Fibroblast of skin of left biceps (primary cell): Measurements from ENCODE around the gene HOXA3.

Experiments
- DNase-seq, 2 experiments: peaks; one replicate each; pipeline ENCODE4 v3.0.0-alpha.2; 2013; ENCODE audit warnings: low read depth in 2 of 2

Gene HOXA3

GRCh38 chr7:27166531-27167505 is 14.4 kb upstream of the HOXA3 start:
- DNase-seq = peak; percentile 54 to 55

GRCh38 chr7:27165996-27166530 is 13.7 kb upstream of the HOXA3 start:
- DNase-seq = no peak

GRCh38 chr7:27165089-27165995 is 13.0 kb upstream of the HOXA3 start, which contains the start of gene HOXA9:
TSS of gene HOXA9 (minus strand) at chr7:27165537. CDS start at chr7:27165457, 80 bp downstream.
- DNase-seq = peak; percentile 91 to 92

DNA sequence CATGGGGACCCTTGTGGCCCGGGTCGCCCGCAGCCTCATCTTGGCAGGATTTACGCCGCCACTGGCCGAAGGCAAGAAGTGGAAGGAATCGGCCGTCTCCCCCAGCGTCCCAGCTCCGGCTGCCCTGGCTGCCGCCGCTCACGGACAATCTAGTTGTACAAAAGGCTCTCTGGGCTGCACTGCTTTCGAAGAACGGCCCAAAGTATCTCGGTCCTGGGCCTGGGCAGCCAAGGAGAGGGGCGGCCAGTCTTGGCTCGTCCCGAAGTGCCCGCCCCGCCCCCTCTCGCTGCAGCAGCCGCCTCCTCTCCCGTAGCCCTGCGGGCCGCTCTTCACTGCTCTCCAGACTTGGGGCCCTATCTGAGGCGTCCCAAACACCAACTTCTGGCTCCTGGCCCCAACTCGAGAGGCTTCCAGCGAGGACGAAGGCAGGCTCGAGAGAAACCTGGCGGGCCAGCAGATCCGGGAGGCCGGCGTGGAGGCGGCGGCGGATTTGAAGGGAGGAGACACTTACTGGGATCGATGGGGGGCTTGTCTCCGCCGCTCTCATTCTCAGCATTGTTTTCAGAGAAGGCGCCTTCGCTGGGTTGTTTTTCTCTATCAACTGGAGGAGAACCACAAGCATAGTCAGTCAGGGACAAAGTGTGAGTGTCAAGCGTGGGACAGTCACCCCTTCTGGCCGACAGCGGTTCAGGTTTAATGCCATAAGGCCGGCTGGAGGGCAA is 12.1 kb upstream of the HOXA3 start:
- DNase-seq = no peak

GRCh38 chr7:27164045-27164366 is 11.6 kb upstream of the HOXA3 start:
- no peak for DNase-seq

GRCh38 chr7:27163288-27164044 is 11.1 kb upstream of the HOXA3 start:
- DNase-seq = no peak

- no peak for DNase-seq
Measured at GRCh38 chr7:27162561-27163287, 10.3 kb upstream of the HOXA3 start.

DNA sequence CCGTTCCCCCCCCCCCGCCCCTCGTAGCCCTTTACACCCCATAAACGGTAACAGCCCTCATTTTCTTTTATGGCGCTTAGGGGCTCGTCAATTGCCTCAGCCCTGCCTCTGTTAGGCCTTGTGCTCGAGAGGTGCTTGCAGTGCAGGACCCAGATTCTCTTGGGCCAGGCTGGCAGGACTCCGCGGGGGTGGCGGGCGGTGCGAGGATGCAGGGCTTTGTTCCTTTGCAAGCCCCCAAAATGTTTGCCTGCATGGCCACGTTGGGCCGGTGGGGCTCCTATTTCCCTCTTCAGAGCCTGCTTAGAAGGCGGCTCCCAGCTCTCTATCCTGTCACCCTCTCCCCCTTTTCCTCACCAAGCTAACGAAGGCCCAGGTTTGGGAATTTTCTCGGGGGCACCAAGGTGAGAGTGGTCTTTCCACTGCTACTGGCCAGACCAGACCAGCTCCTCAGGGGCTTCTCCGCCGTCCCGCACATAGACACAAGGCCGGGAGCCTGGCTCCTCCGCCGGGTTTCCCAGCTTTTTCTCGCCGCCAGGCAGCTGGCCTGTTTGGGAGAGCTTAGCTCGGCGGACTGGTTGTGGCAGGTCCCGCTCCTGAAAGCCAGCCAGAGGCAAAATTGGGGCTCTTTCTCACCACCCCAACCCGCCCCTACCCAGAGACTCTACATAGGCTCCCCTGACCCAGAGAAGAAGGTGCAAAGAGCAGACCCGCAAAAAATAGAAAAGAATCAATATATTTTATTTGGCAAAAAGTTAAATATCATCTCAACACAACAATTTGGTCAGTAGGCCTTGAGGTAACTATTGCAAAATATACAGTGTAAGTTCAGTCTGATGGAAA is 9.6 kb upstream of the HOXA3 start:
- DNase-seq = no peak

- DNase-seq = no peak
Measured at GRCh38 chr7:27161214-27161720, 8.9 kb upstream of the HOXA3 start.

GRCh38 chr7:27160546-27161213 is 8.3 kb upstream of the HOXA3 start:
- DNase-seq = peak; percentile 51 to 58

DNA sequence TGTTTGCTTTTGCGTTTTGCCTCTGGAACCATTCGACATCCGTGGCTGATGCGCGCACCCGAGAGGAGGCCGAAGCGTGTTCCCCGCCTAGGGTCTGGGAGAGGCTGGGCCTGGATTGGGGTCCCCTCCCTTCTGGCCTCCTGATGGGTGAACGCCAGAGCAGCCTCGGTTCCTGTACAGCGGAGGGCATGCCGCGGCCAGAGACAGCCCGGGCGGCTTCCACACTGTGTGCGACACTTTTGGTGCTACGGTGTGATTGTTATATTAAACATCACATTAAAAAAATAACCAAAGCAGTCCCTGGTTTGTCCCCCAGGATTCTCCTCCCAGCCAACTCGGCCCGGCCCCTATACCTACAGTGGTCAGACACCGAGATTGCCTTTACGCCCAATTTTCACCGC is 7.8 kb upstream of the HOXA3 start:
- DNase-seq = no peak

DNA sequence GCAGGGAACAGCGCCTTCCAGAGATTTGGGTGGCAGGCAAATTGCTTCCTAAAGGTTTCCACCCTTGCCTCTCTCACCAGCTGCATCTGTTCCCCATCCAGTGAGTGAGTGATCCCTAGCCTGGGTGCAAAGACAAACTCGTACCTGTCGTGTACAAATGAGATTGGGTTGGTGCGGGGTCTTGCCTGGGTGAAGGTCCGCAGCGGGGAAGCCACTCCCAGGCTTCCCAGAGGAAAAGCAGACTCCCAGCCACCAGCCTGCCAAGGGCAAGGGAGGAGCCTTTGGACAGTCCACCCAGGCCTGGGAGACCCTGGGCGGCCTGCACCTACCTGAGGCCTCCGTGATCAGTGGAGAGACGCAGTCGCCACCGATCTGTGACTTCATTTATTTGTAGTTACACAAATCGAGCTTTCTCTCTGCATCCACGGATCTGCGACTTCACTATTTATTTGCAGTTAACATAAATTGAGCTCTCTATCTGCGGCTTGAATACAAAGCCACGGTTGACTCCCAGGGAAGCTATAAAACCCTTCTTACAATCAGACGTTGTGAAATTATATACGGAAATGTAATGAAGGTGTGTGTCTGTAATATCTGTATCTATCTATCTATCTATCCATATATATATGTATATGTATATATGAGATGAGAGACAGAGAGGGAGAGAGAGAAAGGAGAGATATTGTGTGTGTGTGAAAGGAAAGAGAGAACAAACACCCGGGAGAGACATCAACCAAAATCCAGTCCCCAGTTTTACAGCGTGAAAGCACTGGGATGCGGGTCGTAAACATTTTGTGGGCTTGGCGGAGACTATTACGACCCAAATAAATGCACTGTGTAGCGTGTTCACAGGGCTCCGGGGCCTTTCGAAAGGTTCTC is 7.1 kb upstream of the HOXA3 start:
- no peak for DNase-seq

DNA sequence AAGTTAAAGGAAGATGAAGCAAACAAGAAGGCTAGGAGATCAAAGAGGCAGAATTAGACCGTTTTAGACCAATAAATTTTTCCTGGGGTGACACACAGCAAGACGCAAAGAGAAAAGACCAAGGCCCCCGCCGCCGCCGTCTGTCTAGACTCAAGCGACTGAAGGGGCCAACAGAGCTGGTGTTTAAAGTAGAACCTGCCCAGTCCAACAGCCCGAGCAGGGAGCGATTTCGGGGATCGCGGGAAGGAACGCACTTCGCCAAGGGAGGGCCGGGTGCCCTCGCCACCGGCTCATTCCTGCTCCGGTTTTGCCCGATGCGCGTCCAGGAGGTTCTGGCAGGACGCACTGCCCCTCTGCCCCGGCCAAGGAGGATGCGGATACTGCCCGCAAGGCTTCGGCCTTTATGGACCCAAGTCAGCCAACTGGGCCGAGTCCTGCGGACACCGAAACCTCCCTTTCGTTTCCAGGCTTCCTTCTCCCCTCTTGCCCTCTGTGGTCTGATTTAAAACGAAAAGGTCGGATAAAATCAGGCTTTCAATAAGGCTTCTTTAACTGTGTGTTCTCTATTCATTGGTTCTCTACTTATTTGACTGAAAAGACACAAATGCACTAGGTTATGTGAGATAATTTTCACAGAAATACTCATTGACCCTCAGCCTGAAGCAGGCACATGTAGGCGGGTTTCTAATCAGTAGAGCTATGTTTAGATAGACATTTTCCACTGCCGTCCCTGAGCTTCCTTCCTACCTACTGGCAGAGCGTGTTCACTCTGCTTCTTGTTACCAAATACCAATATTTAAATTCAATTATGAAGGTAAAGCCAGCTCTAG is 6.3 kb upstream of the HOXA3 start:
- no peak for DNase-seq

DNA sequence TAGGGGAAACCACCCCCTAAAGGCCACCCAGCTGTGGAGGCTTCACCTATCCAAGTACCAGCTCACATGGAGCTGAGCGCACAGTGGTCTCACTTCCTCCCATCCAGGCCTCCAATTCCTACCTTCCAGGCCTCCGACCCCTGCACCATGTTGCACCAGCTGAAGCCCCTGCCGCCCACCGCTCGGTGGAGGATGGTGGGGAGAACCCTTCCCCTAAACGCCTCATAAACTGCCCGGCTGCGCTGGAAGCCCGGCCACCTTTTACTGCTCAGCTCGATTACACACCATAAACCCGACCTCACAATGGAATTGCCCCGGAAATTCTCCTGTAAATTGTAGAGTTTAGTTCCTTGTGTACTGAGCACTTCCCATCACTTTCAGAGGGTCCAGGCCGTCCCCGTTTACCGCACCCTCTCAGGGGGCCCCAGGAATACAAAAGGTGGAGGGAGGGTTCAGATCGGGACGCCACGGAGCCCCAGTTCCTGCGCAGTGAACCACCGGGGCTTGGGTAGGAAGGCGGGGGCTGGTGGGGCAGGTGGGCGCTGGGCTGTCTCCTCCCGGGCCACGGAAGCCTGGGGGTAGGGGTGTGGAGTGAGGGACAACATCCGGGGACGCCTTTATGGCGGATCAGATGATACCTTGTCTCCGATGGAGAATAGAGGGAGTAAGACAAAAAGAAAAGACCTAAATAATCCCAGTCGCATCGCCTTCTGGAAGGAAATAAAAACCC is 5.5 kb upstream of the HOXA3 start:
- DNase-seq = no peak

- no peak for DNase-seq
Measured at GRCh38 chr7:27156916-27157701, 4.7 kb upstream of the HOXA3 start.
